ENCODE results near the gene TMCC2. TPM values are rescaled to one million over a fixed set of nuclear protein-coding genes. Genes with fewer than 3 reads are reported as not detected.

Gene TMCC2
- polyA plus RNA-seq, 1 experiment: 3.4 TPM

GRCh38 chr1:205204552-205204951 lies 23.2 kb upstream of the TMCC2 start:
- H3K36me3 ChIP-seq (ENCODE audit: control insufficient read depth, insufficient read depth, low read length): no peaks in the 10 kb centered on the region
- POLR2A ChIA-PET: no interaction called here
- CTCF ChIA-PET: interaction anchor here (0.9 to 2.1 kb wide), 2 partner anchors 9 to 63 kb away, joined by 3 to 6 read pairs; no protein-coding TSS in a partner anchor
- H3K27me3 ChIP-seq (ENCODE audit: control insufficient read depth, insufficient read depth, low read length): no peaks in the 10 kb centered on the region
- H3K4me3 ChIP-seq (ENCODE audit: low read depth, low read length): no peak overlapping the region
- no peak for DNase-seq (ENCODE audit: low read depth)
- TF ChIP-seq CTCF (IDR thresholded peaks at IDR 0.05; ENCODE audit: insufficient read depth, low read depth, low read length): no peak

- Histone ChIP-seq H3K4me3 (ENCODE audit: low read depth, low read length) (no peak overlapping the region), H3K27me3 (ENCODE audit: control insufficient read depth, insufficient read depth, low read length) (no peaks in the 10 kb centered on the region), H3K36me3 (ENCODE audit: control insufficient read depth, insufficient read depth, low read length) (no peaks in the 10 kb centered on the region)
- POLR2A ChIA-PET: no interaction called here
- no peak for DNase-seq (ENCODE audit: low read depth)
- CTCF ChIA-PET: interaction anchor here (0.9 to 2.1 kb wide), 2 partner anchors 10 to 64 kb away, joined by 3 to 6 read pairs; no protein-coding TSS in a partner anchor
- TF ChIP-seq CTCF (IDR thresholded peaks at IDR 0.05; ENCODE audit: insufficient read depth, low read depth, low read length): no peak
These were observed 22.7 kb upstream of the TMCC2 start for GRCh38 chr1:205205055-205205454.

GRCh38 chr1:205208811-205209210 lies 18.9 kb upstream of the TMCC2 start:
- ChIA-PET CTCF (no interaction called here), POLR2A (no interaction called here)
- Histone ChIP-seq H3K36me3 (ENCODE audit: control insufficient read depth, insufficient read depth, low read length) (no peaks in the 10 kb centered on the region), H3K27me3 (ENCODE audit: control insufficient read depth, insufficient read depth, low read length) (no peaks in the 10 kb centered on the region), H3K4me3 (ENCODE audit: low read depth, low read length) (no peak overlapping the region)
- no peak for TF ChIP-seq CTCF (IDR thresholded peaks at IDR 0.05; ENCODE audit: insufficient read depth, low read depth, low read length)
- no peak for DNase-seq (ENCODE audit: low read depth)

GRCh38 chr1:205210756-205211168 lies 17.0 kb upstream of the TMCC2 start:
- DNase-seq (ENCODE audit: low read depth): no peak
- H3K4me3 ChIP-seq (ENCODE audit: low read depth, low read length): peak overlapping the region; percentile 95
- no peak for TF ChIP-seq CTCF (IDR thresholded peaks at IDR 0.05; ENCODE audit: insufficient read depth, low read depth, low read length)
- H3K36me3 ChIP-seq (ENCODE audit: control insufficient read depth, insufficient read depth, low read length): no peaks in the 10 kb centered on the region
- H3K27me3 ChIP-seq (ENCODE audit: control insufficient read depth, insufficient read depth, low read length): no peaks in the 10 kb centered on the region
- POLR2A ChIA-PET: no interaction called here
- CTCF ChIA-PET: interaction anchor here (1.8 kb wide), 1 partner anchor 12 kb away, joined by 6 read pairs; no protein-coding TSS in a partner anchor

- no peaks in the 10 kb centered on the region for H3K27me3 ChIP-seq (ENCODE audit: control insufficient read depth, insufficient read depth, low read length)
- DNase-seq (ENCODE audit: low read depth): peak; percentile 72
- TF ChIP-seq CTCF (IDR thresholded peaks at IDR 0.05; ENCODE audit: insufficient read depth, low read depth, low read length): no peak
- CTCF ChIA-PET: interaction anchor here (1.3 to 1.8 kb wide), 2 partner anchors 12 to 52 kb away, joined by 4 to 6 read pairs; no protein-coding TSS in a partner anchor
- H3K36me3 ChIP-seq (ENCODE audit: control insufficient read depth, insufficient read depth, low read length): no peaks in the 10 kb centered on the region
- H3K4me3 ChIP-seq (ENCODE audit: low read depth, low read length): peak within 1 kb of the TSS; percentile 95
- POLR2A ChIA-PET: no interaction called here
These were observed 16.4 kb upstream of the TMCC2 start, which contains the start of gene DSTYK for GRCh38 chr1:205211169-205211838. TSS of gene DSTYK (minus strand) at chr1:205211702. CDS start at chr1:205211535, 167 bp downstream.
